ENCODE data around the gene CATSPERE. TPM values are rescaled to one million over a fixed set of nuclear protein-coding genes. Genes with fewer than 3 reads are reported as not detected.

The CATSPERE gene
- total RNA-seq, 1 experiment from 2014 or later, result 1.2 TPM

GRCh38 chr1:244652623-244653438 lies 191.8 kb downstream of the CATSPERE start, which contains the start of gene DESI2:
Gene DESI2, plus strand, starts transcription at chr1:244653126. Its CDS starts 188 bp downstream, at chr1:244653314.
- peak within 1 kb of the TSS; percentile 48 for H3K27ac ChIP-seq
- H3F3A ChIP-seq (ENCODE audit: insufficient read depth, low read depth), result no peaks in the 10 kb centered on the region
- H2AFZ ChIP-seq, result peak within 1 kb of the TSS; percentile 94
- H3K36me3 ChIP-seq (ENCODE audit: low read depth), result 0 out of 2 replicates have a peak, but pooled peaks cover 10% of the 10 kb centered on the region
- no peaks in the 10 kb centered on the region for H3K9me3 ChIP-seq (ENCODE audit: insufficient read depth, low read depth)
- H3K79me2 ChIP-seq (ENCODE audit: low read depth), result peaks cover 47% of the 10 kb centered on the region
- H3K27me3 ChIP-seq (ENCODE audit: insufficient read depth, low read depth), result no peaks in the 10 kb centered on the region
- ChIA-PET CTCF (interaction anchor here (0.6 kb wide), 1 partner anchor 81 kb away, joined by 6 read pairs; no protein-coding TSS in a partner anchor), POLR2A (ENCODE audit: unreplicated experiment) (interaction anchor here (0.5 to 0.7 kb wide), 6 partner anchors 48 to 1980 kb away, joined by 3 to 14 read pairs (median 4); no protein-coding TSS in a partner anchor)
- H3K4me1 ChIP-seq (replicated peaks; ENCODE audit: insufficient read depth), result peaks cover 28% of the 10 kb centered on the region
- peak within 1 kb of the TSS; percentile 76 for H3K4me3 ChIP-seq
- no peaks in the 10 kb centered on the region for H3K9me2 ChIP-seq (ENCODE audit: insufficient read depth)
- peak within 1 kb of the TSS; percentile 83 for H3K4me2 ChIP-seq
- intact Hi-C loops (cut with micrococcal nuclease; ENCODE audit: unreplicated experiment), result loop anchor here (1.0 to 10.0 kb wide), 5 partner anchors 50 to 1398 kb away; partner anchors contain the start of genes CEP170, COX20 and SDCCAG8
- no TSS peak for BruUV-seq (replicated peaks)
- DNase-seq, result peak; percentile 96 to 97
- TF ChIP-seq EZH2 (IDR thresholded peaks at IDR 0.05; ENCODE audit: low read depth) (no peak), CTCF (conservative IDR thresholded peaks at IDR 0.05) (peak; percentile 68; the same call in 1 of the 2 replicates)
- H4K20me1 ChIP-seq (ENCODE audit: insufficient read depth), result peaks cover 16% of the 10 kb centered on the region

GRCh38 chr1:244653439-244654107 lies 192.5 kb downstream of the CATSPERE start:
- peak overlapping the region; percentile 48 for H3K27ac ChIP-seq
- peaks cover 54% of the 10 kb centered on the region for H3K79me2 ChIP-seq (ENCODE audit: low read depth)
- intact Hi-C loops (cut with micrococcal nuclease; ENCODE audit: unreplicated experiment), result loop anchor here (1.0 to 10.0 kb wide), 4 partner anchors 51 to 1399 kb away; partner anchors contain the start of genes CEP170, COX20 and SDCCAG8
- ChIA-PET POLR2A (ENCODE audit: unreplicated experiment) (interaction anchor here (0.6 kb wide), 2 partner anchors 111 to 1979 kb away, joined by 3 to 5 read pairs; no protein-coding TSS in a partner anchor), CTCF (no interaction called here)
- H3F3A ChIP-seq (ENCODE audit: insufficient read depth, low read depth), result no peaks in the 10 kb centered on the region
- H4K20me1 ChIP-seq (ENCODE audit: insufficient read depth), result peaks cover 18% of the 10 kb centered on the region
- TF ChIP-seq CTCF (conservative IDR thresholded peaks at IDR 0.05), result no peak
- no peak for TF ChIP-seq EZH2 (IDR thresholded peaks at IDR 0.05; ENCODE audit: low read depth)
- H2AFZ ChIP-seq, result peak overlapping the region; percentile 75
- H3K27me3 ChIP-seq (ENCODE audit: insufficient read depth, low read depth), result no peaks in the 10 kb centered on the region
- H3K4me2 ChIP-seq, result peak overlapping the region; percentile 83
- H3K36me3 ChIP-seq (ENCODE audit: low read depth), result 0 out of 2 replicates have a peak, but pooled peaks cover 10% of the 10 kb centered on the region
- H3K4me1 ChIP-seq (replicated peaks; ENCODE audit: insufficient read depth), result peaks cover 28% of the 10 kb centered on the region
- DNase-seq, result peak; percentile 6 to 52
- TSS peak; percentile 41 for BruUV-seq (replicated peaks)
- H3K4me3 ChIP-seq, result peak overlapping the region; percentile 76
- no peaks in the 10 kb centered on the region for H3K9me3 ChIP-seq (ENCODE audit: insufficient read depth, low read depth)
- H3K9me2 ChIP-seq (ENCODE audit: insufficient read depth), result no peaks in the 10 kb centered on the region
